Immature natural killer cell (primary cell): ENCODE results near the gene FAM3B. TPM values are rescaled to one million over a fixed set of nuclear protein-coding genes. Genes with fewer than 3 reads are reported as not detected.
A peak's percentile ranks its signal among the peaks of the same experiment; 100 is the strongest.

ENCODE experiments used
- DNase-seq, 3 donors: peaks; one replicate each; pipeline ENCODE4 v3.0.0; 2022; ENCODE audit warnings: mixed read lengths in 1 of 3
- H3K27ac Mint-ChIP-seq, 6 donors: one replicate each; pipeline ENCODE4 v1.8.0; 2020; ENCODE audit warnings: mixed read lengths in 6 of 6, mild to moderate bottlenecking in 5 of 6, inconsistent platforms in 4 of 6, moderate library complexity in 3 of 6
- H3K27me3 Mint-ChIP-seq, 3 donors: one replicate each; pipeline ENCODE4 v1.8.0; 2020 to 2021; ENCODE audit warnings: low read depth in 3 of 3, mild to moderate bottlenecking in 3 of 3, mixed read lengths in 3 of 3, moderate library complexity in 3 of 3, inconsistent platforms in 1 of 3
- H3K36me3 Mint-ChIP-seq, 3 donors: one replicate each; pipeline ENCODE4 v1.8.0; 2020; ENCODE audit warnings: mixed read lengths in 3 of 3, inconsistent platforms in 2 of 3, mild to moderate bottlenecking in 2 of 3
- H3K4me1 Mint-ChIP-seq, 2 donors: one replicate each; pipeline ENCODE4 v1.8.0; 2020; ENCODE audit warnings: inconsistent platforms in 2 of 2, mild to moderate bottlenecking in 2 of 2, mixed read lengths in 2 of 2, moderate library complexity in 1 of 2
- H3K4me3 Mint-ChIP-seq, 5 donors: one replicate each; pipeline ENCODE4 v1.8.0; 2020; ENCODE audit warnings: mild to moderate bottlenecking in 5 of 5, mixed read lengths in 5 of 5, inconsistent platforms in 3 of 5, moderate library complexity in 3 of 5
- H3K9me3 Mint-ChIP-seq, 6 donors: one replicate each; pipeline ENCODE4 v1.8.0; 2020; ENCODE audit warnings: mild to moderate bottlenecking in 6 of 6, mixed read lengths in 6 of 6, inconsistent platforms in 4 of 6, moderate library complexity in 3 of 6
- polyA plus RNA-seq, 3 donors: library from polyadenylated mRNA; unstranded; fragments of 300-500 nt; fragmentation: Illumina TruSeq; gene quantifications; one replicate each; pipeline ENCODE4 v1.2.3, GENCODE V29; 2021

The FAM3B gene
- polyA plus RNA-seq, 3 donors from 2014 or later, result not detected

DNA sequence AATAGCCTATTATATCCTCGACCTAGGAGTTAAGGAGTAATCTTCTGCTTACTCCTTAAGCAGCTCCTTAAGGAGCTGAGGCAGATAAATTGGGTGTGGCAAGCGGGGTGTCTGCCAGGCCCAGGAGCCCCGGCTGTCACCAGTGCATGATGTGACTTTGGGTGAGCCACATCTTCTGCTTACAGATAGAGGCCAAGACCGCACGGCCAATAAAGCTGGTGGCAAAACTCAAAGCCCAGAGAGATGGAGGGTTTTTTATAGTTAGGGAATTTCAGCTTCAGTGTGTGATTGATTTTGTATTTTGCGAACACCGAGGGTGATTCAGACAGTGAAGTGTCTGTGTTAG lies 55.1 kb downstream of the FAM3B start:
- H3K4me3 Mint-ChIP-seq, result peak overlapping the region in 2 of 5 donors; percentile 14 to 87
- peaks cover 0 to 1% (median 0%) of the 10 kb centered on the region in 3 donors for H3K27me3 Mint-ChIP-seq
- H3K9me3 Mint-ChIP-seq, result no peaks in the 10 kb centered on the region
- DNase-seq, result no peak
- H3K36me3 Mint-ChIP-seq, result peaks cover 3 to 13% (median 11%) of the 10 kb centered on the region in 3 donors
- peaks cover 30 to 46% of the 10 kb centered on the region in 2 donors for H3K4me1 Mint-ChIP-seq
- peak overlapping the region in 1 of 6 donors; percentile 48 for H3K27ac Mint-ChIP-seq

GRCh38 chr21:41373253-41373652 lies 56.7 kb downstream of the FAM3B start:
- no peak overlapping the region for H3K27ac Mint-ChIP-seq
- no peak overlapping the region for H3K4me3 Mint-ChIP-seq
- H3K4me1 Mint-ChIP-seq, result peaks cover 30 to 46% of the 10 kb centered on the region in 2 donors
- peaks cover 0 to 21% (median 13%) of the 10 kb centered on the region in 3 donors for H3K36me3 Mint-ChIP-seq
- H3K9me3 Mint-ChIP-seq, result no peaks in the 10 kb centered on the region
- no peak for DNase-seq
- H3K27me3 Mint-ChIP-seq, result no peaks in the 10 kb centered on the region

- H3K36me3 Mint-ChIP-seq, result peaks cover 0 to 23% (median 16%) of the 10 kb centered on the region in 3 donors
- H3K9me3 Mint-ChIP-seq, result no peaks in the 10 kb centered on the region
- no peak overlapping the region for H3K27ac Mint-ChIP-seq
- peaks cover 26 to 41% of the 10 kb centered on the region in 2 donors for H3K4me1 Mint-ChIP-seq
- no peak for DNase-seq
- no peak overlapping the region for H3K4me3 Mint-ChIP-seq
- H3K27me3 Mint-ChIP-seq, result no peaks in the 10 kb centered on the region
These were observed 57.2 kb downstream of the FAM3B start for GRCh38 chr21:41373763-41374162.

DNA sequence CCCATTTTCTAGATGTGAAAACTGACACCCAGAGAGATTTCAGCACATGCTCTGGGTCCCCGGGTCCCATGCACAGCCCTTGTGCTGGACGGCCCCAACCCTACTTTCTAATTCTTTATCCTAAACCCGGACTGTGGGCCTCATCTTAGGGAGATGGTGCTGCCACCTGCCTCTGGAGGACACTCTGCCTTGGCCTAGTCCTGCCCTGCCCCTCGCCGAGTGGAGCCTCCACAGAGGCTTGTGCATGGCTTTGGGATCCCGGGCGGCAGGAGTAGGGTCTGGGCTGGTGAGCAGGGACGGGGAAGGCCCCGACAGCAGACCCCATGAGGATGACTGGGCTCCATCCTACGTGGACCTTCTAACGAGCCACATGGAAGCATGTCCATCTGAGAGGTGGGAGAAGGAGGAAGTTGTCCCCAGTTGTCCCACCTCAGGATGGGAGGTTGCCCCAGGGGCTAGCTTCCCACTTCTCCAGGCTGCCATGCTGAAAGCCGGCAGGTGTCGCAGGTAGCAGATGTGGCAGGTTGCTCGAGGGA lies 57.6 kb downstream of the FAM3B start:
- peaks cover 23 to 36% of the 10 kb centered on the region in 2 donors for H3K4me1 Mint-ChIP-seq
- H3K27me3 Mint-ChIP-seq, result no peaks in the 10 kb centered on the region
- H3K4me3 Mint-ChIP-seq, result no peak overlapping the region
- H3K36me3 Mint-ChIP-seq, result peaks cover 0 to 23% (median 16%) of the 10 kb centered on the region in 3 donors
- DNase-seq, result no peak
- no peaks in the 10 kb centered on the region for H3K9me3 Mint-ChIP-seq
- no peak overlapping the region for H3K27ac Mint-ChIP-seq

- H3K27me3 Mint-ChIP-seq, result no peaks in the 10 kb centered on the region
- H3K27ac Mint-ChIP-seq, result peak overlapping the region in 2 of 6 donors; percentile 67 to 68
- H3K36me3 Mint-ChIP-seq, result peaks cover 0 to 23% (median 16%) of the 10 kb centered on the region in 3 donors
- peak in 1 of 3 donors; percentile 14 for DNase-seq
- H3K4me1 Mint-ChIP-seq, result peaks cover 20 to 31% of the 10 kb centered on the region in 2 donors
- no peaks in the 10 kb centered on the region for H3K9me3 Mint-ChIP-seq
- no peak overlapping the region for H3K4me3 Mint-ChIP-seq
These were observed 58.4 kb downstream of the FAM3B start for GRCh38 chr21:41374867-41375533.

DNA sequence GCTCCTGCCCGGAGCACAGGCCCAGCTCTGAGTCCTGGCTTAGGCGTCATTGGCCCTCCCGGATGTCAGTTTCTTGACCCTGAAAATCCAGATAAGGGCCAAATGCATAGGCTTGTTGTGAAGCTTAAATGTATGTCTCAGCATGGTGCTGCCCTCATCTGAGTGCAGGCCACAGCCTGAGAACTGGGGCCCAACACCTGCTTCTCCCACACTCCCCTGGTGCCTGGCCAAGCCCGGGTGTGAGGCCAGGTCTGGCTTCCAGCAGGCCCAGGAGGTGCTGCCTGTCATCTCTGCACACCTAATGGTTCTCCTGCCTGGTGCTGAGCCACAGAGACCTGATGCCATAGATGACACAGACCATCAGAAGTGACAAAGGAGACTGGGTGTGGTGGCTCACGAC lies 59.3 kb downstream of the FAM3B start:
- no peak overlapping the region for H3K27ac Mint-ChIP-seq
- H3K4me1 Mint-ChIP-seq, result peaks cover 11 to 23% of the 10 kb centered on the region in 2 donors
- no peaks in the 10 kb centered on the region for H3K9me3 Mint-ChIP-seq
- H3K4me3 Mint-ChIP-seq, result no peak overlapping the region
- peaks cover 0 to 27% (median 23%) of the 10 kb centered on the region in 3 donors for H3K36me3 Mint-ChIP-seq
- no peak for DNase-seq
- H3K27me3 Mint-ChIP-seq, result no peaks in the 10 kb centered on the region

DNA sequence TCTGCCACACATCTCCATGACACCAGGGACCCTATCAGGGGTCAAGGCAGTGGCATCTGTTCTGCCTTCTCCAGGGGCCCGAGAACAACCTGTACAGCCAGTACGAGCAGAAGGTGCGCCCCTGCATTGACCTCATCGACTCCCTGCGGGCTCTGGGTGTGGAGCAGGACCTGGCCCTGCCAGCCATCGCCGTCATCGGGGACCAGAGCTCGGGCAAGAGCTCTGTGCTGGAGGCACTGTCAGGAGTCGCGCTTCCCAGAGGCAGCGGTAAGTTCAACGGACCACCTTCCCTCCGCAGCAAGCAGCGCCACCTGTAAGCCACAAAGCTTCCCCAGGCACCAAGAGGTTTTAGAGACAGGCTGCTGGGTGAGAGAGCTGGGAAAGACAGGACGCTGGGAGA lies 61.1 kb downstream of the FAM3B start:
- no peak for DNase-seq
- H3K36me3 Mint-ChIP-seq, result peaks cover 0 to 40% (median 33%) of the 10 kb centered on the region in 3 donors
- no peak overlapping the region for H3K4me3 Mint-ChIP-seq
- H3K9me3 Mint-ChIP-seq, result no peaks in the 10 kb centered on the region
- peaks cover 5 to 13% of the 10 kb centered on the region in 2 donors for H3K4me1 Mint-ChIP-seq
- H3K27ac Mint-ChIP-seq, result no peak overlapping the region
- no peaks in the 10 kb centered on the region for H3K27me3 Mint-ChIP-seq

DNA sequence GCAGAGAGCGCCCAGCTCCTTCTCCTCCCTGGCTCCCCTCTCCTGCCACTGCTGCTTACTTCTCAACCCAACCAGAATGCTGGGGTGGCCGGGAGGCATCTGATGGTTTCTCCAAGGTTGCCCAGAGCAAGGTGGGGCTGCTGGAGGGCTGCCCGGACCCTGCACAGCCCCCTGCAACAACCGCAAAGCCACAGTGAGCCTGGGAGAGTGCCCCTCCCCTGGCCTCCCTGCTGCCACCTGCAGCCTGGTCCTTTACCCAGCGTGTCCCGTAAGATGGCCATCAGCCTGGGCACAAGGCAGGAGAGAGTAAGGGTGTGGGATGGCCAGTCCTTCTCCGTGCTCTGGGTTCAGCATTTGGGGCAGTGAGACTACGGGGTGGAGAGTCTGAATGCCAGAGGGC lies 62.2 kb downstream of the FAM3B start:
- no peak for DNase-seq
- Mint-ChIP-seq H3K36me3 (peaks cover 0 to 45% (median 35%) of the 10 kb centered on the region in 3 donors), H3K9me3 (no peaks in the 10 kb centered on the region), H3K27me3 (no peaks in the 10 kb centered on the region), H3K4me1 (peaks cover 5 to 13% of the 10 kb centered on the region in 2 donors), H3K4me3 (no peak overlapping the region), H3K27ac (no peak overlapping the region)

GRCh38 chr21:41379901-41380300 lies 63.3 kb downstream of the FAM3B start:
- DNase-seq, result no peak
- Mint-ChIP-seq H3K4me1 (peaks cover 4 to 8% of the 10 kb centered on the region in 2 donors), H3K9me3 (no peaks in the 10 kb centered on the region), H3K27me3 (no peaks in the 10 kb centered on the region), H3K4me3 (no peak overlapping the region), H3K36me3 (peaks cover 0 to 46% (median 32%) of the 10 kb centered on the region in 3 donors), H3K27ac (no peak overlapping the region)

- no peak for DNase-seq
- Mint-ChIP-seq H3K27ac (no peak overlapping the region), H3K9me3 (no peaks in the 10 kb centered on the region), H3K36me3 (peaks cover 5 to 51% (median 35%) of the 10 kb centered on the region in 3 donors), H3K27me3 (no peaks in the 10 kb centered on the region), H3K4me1 (no peaks in the 10 kb centered on the region), H3K4me3 (no peak overlapping the region)
These were observed 65.1 kb downstream of the FAM3B start for GRCh38 chr21:41381731-41382130.

DNA sequence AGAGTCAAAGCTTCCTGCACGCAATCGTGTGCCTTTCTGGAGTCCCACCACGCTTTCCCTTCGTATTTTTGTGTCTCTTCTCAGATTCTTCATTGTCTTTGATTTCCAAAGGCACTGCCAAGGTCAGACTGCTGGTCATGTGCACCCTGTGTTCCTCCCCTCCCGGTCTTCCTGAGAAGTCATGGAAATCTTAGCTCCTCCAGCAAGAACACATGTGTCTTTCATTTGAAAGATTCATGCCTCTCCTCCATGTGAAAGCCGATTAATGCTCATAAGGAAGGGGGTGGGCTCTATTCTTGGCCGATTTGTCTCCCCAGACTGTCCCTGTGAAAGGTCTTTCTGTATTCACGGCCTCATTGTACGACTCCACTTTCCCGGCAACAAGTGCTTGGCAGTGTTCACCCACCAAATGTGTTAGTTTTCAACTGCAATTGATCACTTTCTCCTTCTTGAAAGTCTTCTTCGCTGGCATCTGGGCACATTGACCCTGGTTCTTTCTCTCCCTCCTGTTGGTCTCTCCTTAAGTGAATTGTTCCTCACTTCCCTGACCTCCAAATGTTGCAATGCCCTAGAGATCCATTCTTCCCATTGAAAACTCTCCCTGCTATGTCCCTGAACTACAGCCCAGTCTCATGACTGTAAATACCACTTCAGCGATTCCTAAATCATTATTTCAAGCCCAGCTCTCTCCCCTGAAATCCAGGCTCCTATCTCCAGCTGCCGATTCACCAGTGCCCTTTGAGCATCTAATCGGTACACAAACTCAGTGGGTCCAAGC lies 70.6 kb downstream of the FAM3B start:
- no peaks in the 10 kb centered on the region for H3K4me1 Mint-ChIP-seq
- no peaks in the 10 kb centered on the region for H3K9me3 Mint-ChIP-seq
- H3K36me3 Mint-ChIP-seq, result peaks cover 23 to 58% (median 40%) of the 10 kb centered on the region in 3 donors
- H3K4me3 Mint-ChIP-seq, result no peak overlapping the region
- no peaks in the 10 kb centered on the region for H3K27me3 Mint-ChIP-seq
- no peak for DNase-seq
- H3K27ac Mint-ChIP-seq, result no peak overlapping the region

GRCh38 chr21:41387824-41388223 lies 71.2 kb downstream of the FAM3B start:
- Mint-ChIP-seq H3K27ac (no peak overlapping the region), H3K27me3 (no peaks in the 10 kb centered on the region), H3K9me3 (no peaks in the 10 kb centered on the region), H3K36me3 (peaks cover 23 to 56% (median 43%) of the 10 kb centered on the region in 3 donors), H3K4me3 (no peak overlapping the region), H3K4me1 (no peaks in the 10 kb centered on the region)
- DNase-seq, result no peak

- no peak for DNase-seq
- H3K4me3 Mint-ChIP-seq, result no peak overlapping the region
- H3K4me1 Mint-ChIP-seq, result no peaks in the 10 kb centered on the region
- no peaks in the 10 kb centered on the region for H3K27me3 Mint-ChIP-seq
- peaks cover 23 to 55% (median 45%) of the 10 kb centered on the region in 3 donors for H3K36me3 Mint-ChIP-seq
- H3K9me3 Mint-ChIP-seq, result no peaks in the 10 kb centered on the region
- H3K27ac Mint-ChIP-seq, result peak overlapping the region in 1 of 6 donors; percentile 14
These were observed 71.7 kb downstream of the FAM3B start for GRCh38 chr21:41388259-41388658.

- no peak for DNase-seq
- Mint-ChIP-seq H3K9me3 (no peaks in the 10 kb centered on the region), H3K27me3 (no peaks in the 10 kb centered on the region), H3K4me1 (no peaks in the 10 kb centered on the region), H3K36me3 (peaks cover 32 to 60% (median 51%) of the 10 kb centered on the region in 3 donors), H3K27ac (no peak overlapping the region), H3K4me3 (no peak overlapping the region)
These were observed 73.5 kb downstream of the FAM3B start for GRCh38 chr21:41390043-41390639.
